ENCODE results near the gene FIGNL2.

Gene FIGNL2

DNA sequence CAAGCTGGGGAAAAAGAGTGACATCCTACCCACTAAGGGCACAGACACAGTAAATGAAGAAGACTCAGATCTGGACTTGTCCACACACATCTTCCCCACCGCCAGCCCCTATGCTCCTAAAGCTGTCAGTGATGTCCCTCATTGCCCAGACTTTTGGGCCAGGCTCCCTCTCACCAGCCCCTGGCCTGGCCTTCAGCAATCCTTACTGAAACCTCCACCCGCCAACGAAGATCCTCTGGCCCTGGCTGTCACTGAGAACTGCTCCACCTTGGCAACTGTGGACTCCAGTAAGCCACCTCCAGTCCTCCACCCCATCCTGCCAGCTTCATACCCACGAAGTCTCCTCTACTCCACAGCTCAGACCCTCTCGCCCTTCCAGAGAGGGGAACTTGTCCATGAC is 23.3 kb downstream of the FIGNL2 start:
- TF ChIP-seq, protein P1, sequence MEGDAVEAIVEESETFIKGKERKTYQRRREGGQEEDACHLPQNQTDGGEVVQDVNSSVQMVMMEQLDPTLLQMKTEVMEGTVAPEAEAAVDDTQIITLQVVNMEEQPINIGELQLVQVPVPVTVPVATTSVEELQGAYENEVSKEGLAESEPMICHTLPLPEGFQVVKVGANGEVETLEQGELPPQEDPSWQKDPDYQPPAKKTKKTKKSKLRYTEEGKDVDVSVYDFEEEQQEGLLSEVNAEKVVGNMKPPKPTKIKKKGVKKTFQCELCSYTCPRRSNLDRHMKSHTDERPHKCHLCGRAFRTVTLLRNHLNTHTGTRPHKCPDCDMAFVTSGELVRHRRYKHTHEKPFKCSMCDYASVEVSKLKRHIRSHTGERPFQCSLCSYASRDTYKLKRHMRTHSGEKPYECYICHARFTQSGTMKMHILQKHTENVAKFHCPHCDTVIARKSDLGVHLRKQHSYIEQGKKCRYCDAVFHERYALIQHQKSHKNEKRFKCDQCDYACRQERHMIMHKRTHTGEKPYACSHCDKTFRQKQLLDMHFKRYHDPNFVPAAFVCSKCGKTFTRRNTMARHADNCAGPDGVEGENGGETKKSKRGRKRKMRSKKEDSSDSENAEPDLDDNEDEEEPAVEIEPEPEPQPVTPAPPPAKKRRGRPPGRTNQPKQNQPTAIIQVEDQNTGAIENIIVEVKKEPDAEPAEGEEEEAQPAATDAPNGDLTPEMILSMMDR (IDR thresholded peaks at IDR 0.05), result no peak

DNA sequence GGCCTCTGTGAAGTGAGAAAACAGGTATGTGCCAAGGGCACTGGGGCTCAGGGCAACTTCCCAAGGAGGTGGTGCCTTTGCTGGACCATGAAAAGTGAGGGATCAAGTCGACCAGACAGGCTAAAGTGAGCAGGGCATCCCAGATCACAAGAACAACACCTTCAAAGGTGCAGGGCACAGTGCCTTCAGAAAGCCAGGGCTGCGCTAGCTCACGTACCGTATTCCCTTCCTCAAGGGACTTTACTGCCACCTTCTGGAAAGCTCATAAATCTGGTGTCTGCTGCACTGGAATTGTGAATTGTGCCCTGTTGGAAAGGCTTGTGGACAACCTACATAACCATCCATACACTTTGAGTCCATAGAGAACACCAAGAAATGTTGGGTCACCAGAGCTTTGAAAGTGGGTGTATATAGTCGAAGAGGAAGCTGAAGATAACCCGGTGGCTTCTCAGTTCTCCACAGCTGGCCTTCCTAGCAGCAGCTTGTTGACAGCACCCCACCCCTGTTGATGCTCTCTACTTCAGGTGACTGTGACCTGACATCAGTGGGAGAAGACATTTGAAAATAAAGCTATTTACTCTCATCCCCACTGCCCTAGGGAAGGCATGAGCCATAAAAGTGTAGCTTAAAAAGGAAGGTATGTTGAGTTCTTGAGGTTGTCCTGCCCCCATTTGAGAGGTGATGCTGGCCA is 24.5 kb downstream of the FIGNL2 start:
- TF ChIP-seq, protein P1 (IDR thresholded peaks at IDR 0.05), result peak; percentile 77

DNA sequence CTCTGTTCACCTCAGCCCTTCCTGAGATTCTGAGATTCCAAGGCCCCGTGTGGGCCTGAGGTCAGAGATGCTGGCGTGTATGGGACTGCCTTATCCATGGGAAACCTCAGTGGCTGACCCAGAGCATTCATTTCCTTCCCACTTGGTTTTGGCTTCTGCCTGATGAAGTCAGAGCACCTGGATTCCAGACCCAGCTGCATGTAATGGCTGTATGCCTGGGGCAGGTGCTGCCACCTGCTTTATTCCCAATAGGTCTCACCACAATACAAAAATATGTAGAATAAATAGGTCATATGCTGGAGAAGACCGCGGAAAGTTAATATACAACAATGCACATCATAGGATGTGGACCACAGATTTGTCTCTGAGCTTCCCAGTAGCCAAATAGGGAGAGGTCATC is 25.6 kb downstream of the FIGNL2 start:
- TF ChIP-seq, protein P1 (IDR thresholded peaks at IDR 0.05), result no peak

DNA sequence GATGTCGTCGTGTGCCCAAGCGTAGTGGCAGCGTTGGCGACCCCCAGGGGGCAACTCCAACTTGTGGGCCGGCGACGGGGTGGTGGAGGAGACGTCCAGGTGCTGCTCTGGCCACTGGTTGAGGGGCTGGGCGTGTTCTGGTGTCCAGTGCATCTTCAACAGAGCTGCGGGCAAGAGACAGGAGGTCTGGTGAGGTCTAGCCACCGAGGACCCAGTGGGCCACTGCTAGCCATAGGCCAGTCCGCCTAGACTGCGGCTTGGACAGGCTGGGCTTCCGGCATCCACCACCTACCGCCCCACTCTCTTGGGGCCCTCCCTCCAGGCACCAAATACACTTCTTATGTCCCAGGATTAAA is 26.3 kb downstream of the FIGNL2 start:
- TF ChIP-seq, protein P1 (IDR thresholded peaks at IDR 0.05), result no peak

DNA sequence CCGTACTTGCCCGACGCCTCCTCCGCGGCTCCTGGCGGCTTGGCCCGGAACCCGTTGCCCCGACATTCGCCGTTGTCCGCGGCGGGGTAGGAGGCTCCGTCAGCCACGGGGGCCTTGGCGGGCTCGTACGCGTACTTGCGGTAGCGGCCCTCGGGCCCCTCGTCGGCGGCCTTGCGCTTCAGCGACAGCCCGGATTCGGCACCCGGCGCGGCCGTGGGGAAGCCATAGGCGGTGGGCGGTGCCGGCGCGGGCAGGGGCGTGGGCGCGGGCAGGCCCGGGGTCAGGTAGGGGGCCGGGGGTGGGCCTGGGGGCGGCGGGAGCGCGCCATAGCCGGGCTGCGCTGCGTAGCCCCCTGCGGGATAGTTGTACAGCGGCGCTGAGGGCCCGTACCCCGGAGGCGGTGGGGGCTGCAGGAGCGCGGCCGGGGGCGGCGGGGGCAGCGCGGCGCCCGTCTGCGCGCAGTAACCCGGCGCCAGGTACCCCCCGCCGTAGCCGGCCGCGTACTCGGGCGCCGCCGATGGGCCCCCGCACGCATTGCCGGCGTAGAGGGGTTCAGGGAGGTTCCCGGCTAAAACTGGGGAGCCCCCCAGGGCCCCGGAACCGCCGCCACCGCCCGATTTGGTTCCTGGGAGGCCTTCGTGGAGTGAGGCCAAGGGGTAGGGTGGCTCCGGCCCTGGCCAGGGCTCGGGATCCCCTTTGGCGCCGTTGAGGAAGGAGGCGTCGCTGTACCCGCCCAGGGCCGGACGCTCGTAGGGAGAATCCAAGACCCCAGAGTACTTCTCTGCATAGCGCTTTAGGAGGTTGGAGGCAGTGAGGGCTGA is 26.9 kb downstream of the FIGNL2 start:
- TF ChIP-seq, protein P1 (IDR thresholded peaks at IDR 0.05), result no peak

DNA sequence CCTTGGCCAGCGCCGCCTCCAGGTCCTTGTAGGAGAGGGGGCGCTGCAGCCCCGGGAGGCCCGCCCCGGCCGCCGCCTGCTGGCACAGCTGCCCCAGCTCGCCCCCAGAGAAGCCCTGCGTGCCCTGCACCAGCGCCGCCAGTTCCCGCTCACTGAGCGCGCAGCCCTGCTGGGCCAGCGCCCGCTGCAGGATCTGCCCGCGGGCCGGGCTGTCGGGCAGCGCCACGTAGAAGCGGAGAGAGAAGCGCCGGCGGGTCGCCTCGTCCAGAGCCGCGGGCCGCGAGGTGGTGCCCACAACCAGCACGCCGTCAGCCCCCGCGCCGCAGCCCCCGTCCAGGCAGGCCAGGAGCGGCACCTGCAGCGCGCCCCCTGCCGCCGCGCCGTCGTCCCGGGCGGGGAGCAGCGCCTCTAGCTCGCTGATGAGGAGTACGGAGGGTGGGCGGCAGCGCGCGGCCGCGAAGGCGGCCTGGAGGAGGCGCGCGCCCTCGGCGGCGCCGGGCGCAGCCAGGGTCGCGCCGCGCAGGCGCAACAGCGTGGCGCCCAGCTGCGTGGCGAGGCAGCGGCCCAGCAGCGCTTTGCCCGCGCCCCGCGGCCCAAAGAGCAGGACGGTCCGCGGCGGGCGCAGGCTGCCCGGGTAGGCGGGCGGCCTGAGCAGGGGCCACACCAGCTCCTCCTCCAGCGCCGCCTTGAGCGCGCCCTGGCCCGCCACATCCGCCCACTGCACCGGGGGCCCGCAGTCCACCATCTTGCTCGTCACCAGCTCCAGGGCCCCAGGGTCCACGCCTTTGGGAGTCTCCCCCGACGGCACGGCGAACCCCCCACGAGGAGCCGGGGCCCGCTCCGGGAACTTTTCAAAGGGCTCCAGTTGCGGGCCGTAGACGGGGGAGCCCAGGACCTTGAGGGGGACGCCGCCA is 27.7 kb downstream of the FIGNL2 start:
- TF ChIP-seq, protein P1 (IDR thresholded peaks at IDR 0.05), result peak; percentile 46; the same call in 1 of the 2 replicates
